ENCODE measurements around the gene VAC14. TPM values are rescaled to one million over a fixed set of nuclear protein-coding genes. Genes with fewer than 3 reads are reported as not detected.

The VAC14 gene
- polyA plus RNA-seq, 1 experiment, result 50.7 TPM

DNA sequence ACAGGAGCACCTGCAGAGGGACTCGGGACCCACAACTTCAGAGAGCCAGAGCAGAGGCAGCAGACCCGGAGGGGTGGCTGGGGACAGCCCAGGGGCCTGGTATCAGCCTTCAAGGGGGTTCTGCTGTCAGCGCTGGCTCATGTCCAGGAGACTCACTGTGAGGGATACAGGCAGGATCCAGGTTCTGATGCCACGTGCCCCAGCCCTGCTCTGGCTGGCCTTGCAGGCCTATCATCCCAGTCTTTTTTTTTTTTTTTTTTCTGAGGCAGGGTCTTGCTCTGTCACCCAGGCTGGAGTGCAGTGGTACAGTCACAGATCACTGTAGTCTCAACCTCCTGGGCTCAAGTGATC, 106.1 kb downstream of the VAC14 start:
- no peaks in the 10 kb centered on the region for H3K27me3 ChIP-seq (ENCODE audit: control insufficient read depth, insufficient read depth, low read length)
- no peak overlapping the region for H3K4me3 ChIP-seq (ENCODE audit: low read depth, low read length)
- no peak for DNase-seq (ENCODE audit: low read depth)
- ChIA-PET CTCF (interaction anchor here (3.5 kb wide), 1 partner anchor 76 kb away, joined by 21 read pairs; no protein-coding TSS in a partner anchor), POLR2A (interaction anchor here (1.7 kb wide), 1 partner anchor 8 kb away, joined by 7 read pairs; no protein-coding TSS in a partner anchor)
- H3K36me3 ChIP-seq (ENCODE audit: control insufficient read depth, insufficient read depth, low read length), result no peaks in the 10 kb centered on the region
- TF ChIP-seq, protein P1, sequence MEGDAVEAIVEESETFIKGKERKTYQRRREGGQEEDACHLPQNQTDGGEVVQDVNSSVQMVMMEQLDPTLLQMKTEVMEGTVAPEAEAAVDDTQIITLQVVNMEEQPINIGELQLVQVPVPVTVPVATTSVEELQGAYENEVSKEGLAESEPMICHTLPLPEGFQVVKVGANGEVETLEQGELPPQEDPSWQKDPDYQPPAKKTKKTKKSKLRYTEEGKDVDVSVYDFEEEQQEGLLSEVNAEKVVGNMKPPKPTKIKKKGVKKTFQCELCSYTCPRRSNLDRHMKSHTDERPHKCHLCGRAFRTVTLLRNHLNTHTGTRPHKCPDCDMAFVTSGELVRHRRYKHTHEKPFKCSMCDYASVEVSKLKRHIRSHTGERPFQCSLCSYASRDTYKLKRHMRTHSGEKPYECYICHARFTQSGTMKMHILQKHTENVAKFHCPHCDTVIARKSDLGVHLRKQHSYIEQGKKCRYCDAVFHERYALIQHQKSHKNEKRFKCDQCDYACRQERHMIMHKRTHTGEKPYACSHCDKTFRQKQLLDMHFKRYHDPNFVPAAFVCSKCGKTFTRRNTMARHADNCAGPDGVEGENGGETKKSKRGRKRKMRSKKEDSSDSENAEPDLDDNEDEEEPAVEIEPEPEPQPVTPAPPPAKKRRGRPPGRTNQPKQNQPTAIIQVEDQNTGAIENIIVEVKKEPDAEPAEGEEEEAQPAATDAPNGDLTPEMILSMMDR (IDR thresholded peaks at IDR 0.05; ENCODE audit: insufficient read depth, low read depth, low read length), result no peak

GRCh38 chr16:70694088-70694867, 106.7 kb downstream of the VAC14 start:
- Histone ChIP-seq H3K36me3 (ENCODE audit: control insufficient read depth, insufficient read depth, low read length) (no peaks in the 10 kb centered on the region), H3K4me3 (ENCODE audit: low read depth, low read length) (no peak overlapping the region), H3K27me3 (ENCODE audit: control insufficient read depth, insufficient read depth, low read length) (no peaks in the 10 kb centered on the region)
- DNase-seq (ENCODE audit: low read depth), result peak; percentile 73
- TF ChIP-seq, protein P1 (IDR thresholded peaks at IDR 0.05; ENCODE audit: insufficient read depth, low read depth, low read length), result no peak
- ChIA-PET POLR2A (interaction anchor here (1.7 kb wide), 1 partner anchor 9 kb away, joined by 7 read pairs; no protein-coding TSS in a partner anchor), CTCF (interaction anchor here (1.0 to 3.5 kb wide), 2 partner anchors 40 to 76 kb away, joined by 3 to 21 read pairs; no protein-coding TSS in a partner anchor)

DNA sequence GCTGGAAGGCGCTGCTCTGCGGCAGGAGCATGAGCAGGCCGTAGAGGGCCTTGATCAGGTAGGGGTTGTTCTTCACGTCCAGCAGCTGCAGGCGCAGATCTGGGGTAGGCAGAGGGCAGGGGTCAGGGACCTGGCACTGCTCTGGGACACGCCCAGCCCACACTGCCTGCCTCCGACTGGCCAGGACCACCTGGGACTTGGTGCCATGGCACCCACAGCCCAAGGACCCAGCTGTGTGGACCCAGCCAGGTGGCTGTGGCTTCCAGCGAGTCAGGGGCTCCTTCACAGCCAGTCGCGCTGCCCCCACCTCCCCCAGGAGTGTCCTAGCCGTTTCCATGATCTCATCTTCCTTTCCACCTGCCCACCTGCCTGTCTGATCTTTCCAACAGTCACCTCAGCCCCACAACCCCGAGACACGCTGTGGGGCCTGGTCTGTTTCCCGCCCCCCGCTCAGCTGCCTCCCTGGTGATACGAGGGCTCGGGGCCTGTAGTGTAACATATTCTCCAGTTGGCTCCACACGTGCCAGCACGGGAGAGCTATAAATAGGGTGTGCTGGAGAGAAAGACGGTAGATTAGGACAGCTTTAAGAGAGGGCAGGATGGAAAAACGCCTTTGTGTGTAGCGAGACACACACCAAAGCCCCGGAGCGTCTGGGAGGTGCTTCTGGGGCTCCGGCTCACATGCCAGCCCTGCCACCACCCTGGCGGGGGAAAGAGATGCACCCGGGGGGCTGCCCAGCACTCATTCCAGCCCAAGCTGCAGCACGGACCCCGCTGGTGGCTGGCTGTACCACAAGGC, 107.9 kb downstream of the VAC14 start:
- Histone ChIP-seq H3K27me3 (ENCODE audit: control insufficient read depth, insufficient read depth, low read length) (no peaks in the 10 kb centered on the region), H3K36me3 (ENCODE audit: control insufficient read depth, insufficient read depth, low read length) (no peaks in the 10 kb centered on the region), H3K4me3 (ENCODE audit: low read depth, low read length) (no peak overlapping the region)
- TF ChIP-seq, protein P1 (IDR thresholded peaks at IDR 0.05; ENCODE audit: insufficient read depth, low read depth, low read length), result no peak
- POLR2A ChIA-PET, result interaction anchor here (1.6 kb wide), 1 partner anchor 10 kb away, joined by 6 read pairs; no protein-coding TSS in a partner anchor
- no peak for DNase-seq (ENCODE audit: low read depth)
- CTCF ChIA-PET, result interaction anchor here (0.6 to 6.5 kb wide), 7 partner anchors 39 to 78 kb away, joined by 3 to 64 read pairs (median 5); no protein-coding TSS in a partner anchor

GRCh38 chr16:70692130-70692872, 108.7 kb downstream of the VAC14 start:
- POLR2A ChIA-PET, result interaction anchor here (0.6 to 1.6 kb wide), 3 partner anchors 11 to 79 kb away, joined by 3 to 10 read pairs (median 6); no protein-coding TSS in a partner anchor
- DNase-seq (ENCODE audit: low read depth), result no peak

More at GRCh38 chr16:70692130-70692872, 108.7 kb downstream of the VAC14 start:
- CTCF ChIA-PET, result interaction anchor here (0.6 to 6.5 kb wide), 6 partner anchors 11 to 79 kb away, joined by 3 to 64 read pairs (median 7); no protein-coding TSS in a partner anchor
- H3K36me3 ChIP-seq (ENCODE audit: control insufficient read depth, insufficient read depth, low read length), result no peaks in the 10 kb centered on the region; the same call in 1 of the 2 replicates
- TF ChIP-seq, protein P1 (IDR thresholded peaks at IDR 0.05; ENCODE audit: insufficient read depth, low read depth, low read length), result no peak
- no peaks in the 10 kb centered on the region for H3K27me3 ChIP-seq (ENCODE audit: control insufficient read depth, insufficient read depth, low read length)
- H3K4me3 ChIP-seq (ENCODE audit: low read depth, low read length), result no peak overlapping the region
